ENCODE data around the gene TSPAN9. TPM values are rescaled to one million over a fixed set of nuclear protein-coding genes. Genes with fewer than 3 reads are reported as not detected.
A peak's percentile ranks its signal among the peaks of the same experiment; 100 is the strongest.

Gene TSPAN9
- total and polyA plus RNA-seq, 2 experiments from 2014 or later, result 6.0 to 31.5 TPM

DNA sequence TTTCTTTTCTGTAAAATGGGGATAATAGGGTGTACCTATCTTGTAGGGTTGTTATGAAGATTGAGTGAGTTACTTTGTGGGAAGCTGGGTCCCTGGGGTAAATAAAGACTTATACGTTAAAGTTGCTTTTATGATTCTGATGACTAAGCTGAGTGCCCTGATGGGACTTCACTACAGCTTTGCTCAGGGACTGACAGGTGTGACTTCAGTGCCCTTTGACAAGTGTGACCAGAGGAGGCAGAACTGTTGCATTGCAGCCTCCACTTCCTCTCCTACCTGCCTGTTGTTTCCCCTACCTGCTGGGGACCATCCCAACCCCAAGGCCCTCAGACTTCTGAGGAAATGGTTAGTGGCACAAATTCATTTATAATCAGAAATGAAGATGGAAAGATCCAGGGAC is 119.3 kb downstream of the TSPAN9 start:
- Mint-ChIP-seq H3K4me3 (no peak overlapping the region), H3K9me3 (no peaks in the 10 kb centered on the region), H3K36me3 (ENCODE audit: low read depth) (no peaks in the 10 kb centered on the region), H3K4me1 (peaks cover 37% of the 10 kb centered on the region), H3K27ac (no peak overlapping the region), H3K27me3 (ENCODE audit: insufficient read depth, low read depth, poor library complexity) (peaks cover 35% of the 10 kb centered on the region)
- TF ChIP-seq EZH2 (IDR thresholded peaks at IDR 0.05; ENCODE audit: low read depth, unreplicated experiment) (no peak), ZNF462 (CRISPR knock-in tag; IDR thresholded peaks at IDR 0.05) (no peak), NANOG (IDR thresholded peaks at IDR 0.05; ENCODE audit: borderline replicate concordance) (no peak), EZH2phosphoT487 (IDR thresholded peaks at IDR 0.05; ENCODE audit: unreplicated experiment) (no peak), CTCF (conservative IDR thresholded peaks at IDR 0.05; ENCODE audit: low read depth in 2 of 2) (no peak), ZNF331 (CRISPR knock-in tag; IDR thresholded peaks at IDR 0.05; ENCODE audit: low read depth) (no peak), POLR2AphosphoS5 (IDR thresholded peaks at IDR 0.05; ENCODE audit: low read depth) (no peak), ZNF114 (CRISPR knock-in tag; IDR thresholded peaks at IDR 0.05) (no peak), JUNB (IDR thresholded peaks at IDR 0.05; ENCODE audit: unreplicated experiment) (no peak), CREB1 (CRISPR knock-in tag; IDR thresholded peaks at IDR 0.05; ENCODE audit: low read depth) (no peak), STAT1 (IDR thresholded peaks at IDR 0.05; ENCODE audit: unreplicated experiment) (no peak)
- TF ChIP-seq, protein P1, sequence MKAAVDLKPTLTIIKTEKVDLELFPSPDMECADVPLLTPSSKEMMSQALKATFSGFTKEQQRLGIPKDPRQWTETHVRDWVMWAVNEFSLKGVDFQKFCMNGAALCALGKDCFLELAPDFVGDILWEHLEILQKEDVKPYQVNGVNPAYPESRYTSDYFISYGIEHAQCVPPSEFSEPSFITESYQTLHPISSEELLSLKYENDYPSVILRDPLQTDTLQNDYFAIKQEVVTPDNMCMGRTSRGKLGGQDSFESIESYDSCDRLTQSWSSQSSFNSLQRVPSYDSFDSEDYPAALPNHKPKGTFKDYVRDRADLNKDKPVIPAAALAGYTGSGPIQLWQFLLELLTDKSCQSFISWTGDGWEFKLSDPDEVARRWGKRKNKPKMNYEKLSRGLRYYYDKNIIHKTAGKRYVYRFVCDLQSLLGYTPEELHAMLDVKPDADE (IDR thresholded peaks at IDR 0.05), result no peak
- TF ChIP-seq, protein P2, sequence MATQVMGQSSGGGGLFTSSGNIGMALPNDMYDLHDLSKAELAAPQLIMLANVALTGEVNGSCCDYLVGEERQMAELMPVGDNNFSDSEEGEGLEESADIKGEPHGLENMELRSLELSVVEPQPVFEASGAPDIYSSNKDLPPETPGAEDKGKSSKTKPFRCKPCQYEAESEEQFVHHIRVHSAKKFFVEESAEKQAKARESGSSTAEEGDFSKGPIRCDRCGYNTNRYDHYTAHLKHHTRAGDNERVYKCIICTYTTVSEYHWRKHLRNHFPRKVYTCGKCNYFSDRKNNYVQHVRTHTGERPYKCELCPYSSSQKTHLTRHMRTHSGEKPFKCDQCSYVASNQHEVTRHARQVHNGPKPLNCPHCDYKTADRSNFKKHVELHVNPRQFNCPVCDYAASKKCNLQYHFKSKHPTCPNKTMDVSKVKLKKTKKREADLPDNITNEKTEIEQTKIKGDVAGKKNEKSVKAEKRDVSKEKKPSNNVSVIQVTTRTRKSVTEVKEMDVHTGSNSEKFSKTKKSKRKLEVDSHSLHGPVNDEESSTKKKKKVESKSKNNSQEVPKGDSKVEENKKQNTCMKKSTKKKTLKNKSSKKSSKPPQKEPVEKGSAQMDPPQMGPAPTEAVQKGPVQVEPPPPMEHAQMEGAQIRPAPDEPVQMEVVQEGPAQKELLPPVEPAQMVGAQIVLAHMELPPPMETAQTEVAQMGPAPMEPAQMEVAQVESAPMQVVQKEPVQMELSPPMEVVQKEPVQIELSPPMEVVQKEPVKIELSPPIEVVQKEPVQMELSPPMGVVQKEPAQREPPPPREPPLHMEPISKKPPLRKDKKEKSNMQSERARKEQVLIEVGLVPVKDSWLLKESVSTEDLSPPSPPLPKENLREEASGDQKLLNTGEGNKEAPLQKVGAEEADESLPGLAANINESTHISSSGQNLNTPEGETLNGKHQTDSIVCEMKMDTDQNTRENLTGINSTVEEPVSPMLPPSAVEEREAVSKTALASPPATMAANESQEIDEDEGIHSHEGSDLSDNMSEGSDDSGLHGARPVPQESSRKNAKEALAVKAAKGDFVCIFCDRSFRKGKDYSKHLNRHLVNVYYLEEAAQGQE (IDR thresholded peaks at IDR 0.05; ENCODE audit: unreplicated experiment), result no peak
- Histone ChIP-seq H3K4me1 (ENCODE audit: insufficient read depth) (peaks cover 19% of the 10 kb centered on the region), H3F3A (replicated peaks; ENCODE audit: low read depth) (0 out of 2 replicates have a peak, but pooled peaks cover 5% of the 10 kb centered on the region), H2AFZ (no peak overlapping the region), H3K9me2 (ENCODE audit: insufficient read depth) (no peaks in the 10 kb centered on the region), H3K27ac (ENCODE audit: low read depth) (no peak overlapping the region), H3K4me3 (no peak overlapping the region), H3K79me2 (replicated peaks; ENCODE audit: insufficient read depth) (no peaks in the 10 kb centered on the region), H4K20me1 (replicated peaks; ENCODE audit: insufficient read depth) (peaks cover 9% of the 10 kb centered on the region; the same call in 1 of the 2 replicates), H3K4me2 (peak overlapping the region; percentile 32; the same call in 1 of the 2 replicates), H3K36me3 (ENCODE audit: insufficient read depth) (no peaks in the 10 kb centered on the region), H3K27me3 (ENCODE audit: insufficient read depth) (peaks cover 21% of the 10 kb centered on the region)
- DNase-seq (ENCODE audit: low spot score), result no peak
- no peak for ATAC-seq
